SK-N-SH (cell line): ENCODE data around the gene IL17RA.

ENCODE experiments used
- EZH2phosphoT487 ChIP-seq: fragments of 200-600 bp; sonication (generic); IDR thresholded peaks from 2 replicates; pipeline ENCODE4 v1.6.1; 2017; ENCODE audit warnings: low read depth, mixed run types, mild to moderate bottlenecking, antibody characterized with exemption, moderate library complexity, borderline replicate concordance
- FOXJ3 ChIP-seq: sonication (generic); formaldehyde crosslinking; IDR thresholded peaks from 2 replicates; pipeline ENCODE4 v1.5.1; 2020; ENCODE audit warnings: mild to moderate bottlenecking, missing genetic modification reagents
- FOXM1 ChIP-seq: IDR thresholded peaks from 2 replicates; pipeline ENCODE4 v1.4.0; 2012; ENCODE audit warnings: low read depth, mild to moderate bottlenecking
- JUND ChIP-seq: IDR thresholded peaks from 2 replicates; pipeline ENCODE4 v1.4.0; 2012
- POLR2AphosphoS5 ChIP-seq: IDR thresholded peaks from 2 replicates; pipeline ENCODE4 v1.6.1; 2012; ENCODE audit warnings: low read depth, low read length
- RAD21 ChIP-seq: IDR thresholded peaks from 2 replicates; pipeline ENCODE4 v1.6.1; 2012; ENCODE audit warnings: mild to moderate bottlenecking, low read length
- RFX5 ChIP-seq: IDR thresholded peaks from 2 replicates; pipeline ENCODE4 v1.6.1; 2012; ENCODE audit warnings: mild to moderate bottlenecking, improper control_type of control experiment, low read length
- TF ChIP-seq, protein P1 (sequence below): fragments of 200-600 bp; sonication (generic); IDR thresholded peaks from 2 replicates; pipeline ENCODE4 v1.6.1; 2017; ENCODE audit warnings: antibody characterized with exemption, mild to moderate bottlenecking, moderate library complexity
- TF ChIP-seq, protein P2 (sequence below): IDR thresholded peaks from 2 replicates; pipeline ENCODE4; 2012

DNA sequence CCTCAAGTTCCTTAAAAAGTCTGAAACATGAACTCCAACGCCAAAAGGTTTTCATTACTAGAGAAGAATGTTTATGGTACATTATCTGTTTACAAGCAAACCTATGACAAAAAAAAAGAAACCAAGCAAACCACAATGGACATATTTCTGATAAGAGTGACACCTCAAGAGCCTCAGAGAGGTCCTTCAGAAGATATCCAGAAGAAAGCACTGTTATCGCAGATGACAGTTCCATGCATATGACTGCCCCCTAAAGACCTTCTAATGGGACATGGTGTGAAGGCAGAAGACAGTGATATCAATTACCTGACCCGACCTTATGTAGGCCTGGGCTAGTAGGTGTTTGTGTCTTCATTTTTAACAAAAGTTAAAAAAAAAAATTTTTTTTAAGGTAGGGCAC lies 71.1 kb downstream of the IL17RA start:
- TF ChIP-seq, protein P1, sequence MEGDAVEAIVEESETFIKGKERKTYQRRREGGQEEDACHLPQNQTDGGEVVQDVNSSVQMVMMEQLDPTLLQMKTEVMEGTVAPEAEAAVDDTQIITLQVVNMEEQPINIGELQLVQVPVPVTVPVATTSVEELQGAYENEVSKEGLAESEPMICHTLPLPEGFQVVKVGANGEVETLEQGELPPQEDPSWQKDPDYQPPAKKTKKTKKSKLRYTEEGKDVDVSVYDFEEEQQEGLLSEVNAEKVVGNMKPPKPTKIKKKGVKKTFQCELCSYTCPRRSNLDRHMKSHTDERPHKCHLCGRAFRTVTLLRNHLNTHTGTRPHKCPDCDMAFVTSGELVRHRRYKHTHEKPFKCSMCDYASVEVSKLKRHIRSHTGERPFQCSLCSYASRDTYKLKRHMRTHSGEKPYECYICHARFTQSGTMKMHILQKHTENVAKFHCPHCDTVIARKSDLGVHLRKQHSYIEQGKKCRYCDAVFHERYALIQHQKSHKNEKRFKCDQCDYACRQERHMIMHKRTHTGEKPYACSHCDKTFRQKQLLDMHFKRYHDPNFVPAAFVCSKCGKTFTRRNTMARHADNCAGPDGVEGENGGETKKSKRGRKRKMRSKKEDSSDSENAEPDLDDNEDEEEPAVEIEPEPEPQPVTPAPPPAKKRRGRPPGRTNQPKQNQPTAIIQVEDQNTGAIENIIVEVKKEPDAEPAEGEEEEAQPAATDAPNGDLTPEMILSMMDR, result no peak
- TF ChIP-seq EZH2phosphoT487 (no peak), FOXJ3 (no peak), JUND (no peak), FOXM1 (no peak), RAD21 (no peak), POLR2AphosphoS5 (no peak), RFX5 (no peak)
- TF ChIP-seq, protein P2, sequence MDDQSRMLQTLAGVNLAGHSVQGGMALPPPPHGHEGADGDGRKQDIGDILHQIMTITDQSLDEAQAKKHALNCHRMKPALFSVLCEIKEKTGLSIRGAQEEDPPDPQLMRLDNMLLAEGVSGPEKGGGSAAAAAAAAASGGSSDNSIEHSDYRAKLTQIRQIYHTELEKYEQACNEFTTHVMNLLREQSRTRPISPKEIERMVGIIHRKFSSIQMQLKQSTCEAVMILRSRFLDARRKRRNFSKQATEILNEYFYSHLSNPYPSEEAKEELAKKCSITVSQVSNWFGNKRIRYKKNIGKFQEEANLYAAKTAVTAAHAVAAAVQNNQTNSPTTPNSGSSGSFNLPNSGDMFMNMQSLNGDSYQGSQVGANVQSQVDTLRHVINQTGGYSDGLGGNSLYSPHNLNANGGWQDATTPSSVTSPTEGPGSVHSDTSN, result no peak
